A673 (cell line): ENCODE results near the gene EXPH5.

ENCODE experiments used
- EZH2 ChIP-seq: fragments of 200-600 bp; sonication (generic); IDR thresholded peaks from 2 replicates; pipeline ENCODE4 v1.6.1; 2017; ENCODE audit warnings: borderline replicate concordance, low read depth, mild to moderate bottlenecking, mixed read lengths, antibody characterized with exemption, low read length; ENCODE audit not compliant: poor library complexity, severe bottlenecking
- TF ChIP-seq, protein P1 (sequence below): fragments of 300-800, 200-600 bp; sonication (generic); conservative IDR thresholded peaks from 2 replicates; pipeline ENCODE4 v1.5.1; 2017; ENCODE audit warnings: low read depth, mild to moderate bottlenecking, antibody characterized with exemption, low read length, moderate library complexity, mixed read lengths

DNA sequence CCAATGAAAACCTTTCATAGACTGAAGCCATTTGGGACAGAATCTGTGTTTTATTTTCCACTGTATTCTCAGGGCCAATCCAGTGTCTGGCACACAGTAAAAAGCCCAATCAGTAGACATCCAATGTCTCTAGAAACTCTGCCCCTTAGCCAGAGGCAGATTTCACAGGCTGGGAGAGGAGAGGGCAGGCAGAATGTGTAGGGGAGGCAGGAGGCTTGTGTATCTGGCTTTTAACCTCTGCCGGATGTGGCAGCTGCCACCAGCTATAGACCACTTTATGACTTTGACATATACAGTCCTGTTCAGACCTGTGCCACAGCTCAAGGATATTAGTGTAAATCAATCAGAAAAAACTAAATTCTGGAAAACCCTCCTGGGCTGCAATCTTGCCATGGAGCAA is 4.4 kb downstream of the EXPH5 start:
- TF ChIP-seq, protein P1, sequence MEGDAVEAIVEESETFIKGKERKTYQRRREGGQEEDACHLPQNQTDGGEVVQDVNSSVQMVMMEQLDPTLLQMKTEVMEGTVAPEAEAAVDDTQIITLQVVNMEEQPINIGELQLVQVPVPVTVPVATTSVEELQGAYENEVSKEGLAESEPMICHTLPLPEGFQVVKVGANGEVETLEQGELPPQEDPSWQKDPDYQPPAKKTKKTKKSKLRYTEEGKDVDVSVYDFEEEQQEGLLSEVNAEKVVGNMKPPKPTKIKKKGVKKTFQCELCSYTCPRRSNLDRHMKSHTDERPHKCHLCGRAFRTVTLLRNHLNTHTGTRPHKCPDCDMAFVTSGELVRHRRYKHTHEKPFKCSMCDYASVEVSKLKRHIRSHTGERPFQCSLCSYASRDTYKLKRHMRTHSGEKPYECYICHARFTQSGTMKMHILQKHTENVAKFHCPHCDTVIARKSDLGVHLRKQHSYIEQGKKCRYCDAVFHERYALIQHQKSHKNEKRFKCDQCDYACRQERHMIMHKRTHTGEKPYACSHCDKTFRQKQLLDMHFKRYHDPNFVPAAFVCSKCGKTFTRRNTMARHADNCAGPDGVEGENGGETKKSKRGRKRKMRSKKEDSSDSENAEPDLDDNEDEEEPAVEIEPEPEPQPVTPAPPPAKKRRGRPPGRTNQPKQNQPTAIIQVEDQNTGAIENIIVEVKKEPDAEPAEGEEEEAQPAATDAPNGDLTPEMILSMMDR, result no peak
- no peak for TF ChIP-seq EZH2
